ENCODE measurements around the gene CTNNBL1.

DNA sequence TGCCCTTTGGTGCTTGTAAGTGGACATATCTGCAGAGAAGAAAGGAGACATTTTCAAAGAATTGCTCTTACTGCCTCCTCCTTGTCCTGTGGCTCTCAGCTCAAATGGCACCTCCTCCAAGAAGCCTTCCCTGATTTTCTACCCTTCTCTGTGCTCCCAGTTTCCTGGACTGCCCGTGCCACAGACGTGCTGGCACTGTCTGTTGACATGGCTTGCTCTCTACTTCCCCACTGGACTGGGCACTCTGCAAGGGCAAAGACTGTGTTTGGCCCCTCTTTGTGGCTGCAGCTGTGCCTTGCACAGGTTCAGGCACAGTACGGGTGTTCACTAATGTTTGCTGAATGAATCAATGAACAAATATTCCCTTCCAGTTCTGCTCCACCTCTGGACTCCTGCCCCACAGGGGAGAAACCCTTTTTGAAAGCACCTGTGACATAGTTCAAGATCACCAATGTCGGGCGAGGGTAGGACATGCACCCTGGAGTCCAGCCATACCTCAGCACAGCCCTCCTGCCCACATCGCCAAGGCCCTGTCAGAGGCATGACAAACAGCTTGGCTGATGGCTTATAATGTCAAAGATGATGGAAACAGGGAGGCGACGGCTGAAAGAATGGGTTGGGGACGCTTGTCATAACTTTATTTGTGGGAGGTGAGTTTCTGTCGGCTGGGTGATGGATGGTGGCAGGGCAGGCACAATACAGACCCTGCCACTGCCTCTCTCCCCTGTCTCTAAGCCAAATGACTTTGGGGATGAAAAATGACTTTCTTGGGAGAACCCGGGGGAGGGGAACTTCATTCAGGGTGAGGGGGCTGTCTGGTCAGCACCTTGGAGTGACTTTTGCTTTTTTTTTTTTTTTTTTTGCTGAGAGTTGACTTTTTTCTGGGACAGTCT, 15.6 kb upstream of the CTNNBL1 start:
- TF ChIP-seq POLR2A (IDR thresholded peaks at IDR 0.05): no peak
- TF ChIP-seq, protein P1, sequence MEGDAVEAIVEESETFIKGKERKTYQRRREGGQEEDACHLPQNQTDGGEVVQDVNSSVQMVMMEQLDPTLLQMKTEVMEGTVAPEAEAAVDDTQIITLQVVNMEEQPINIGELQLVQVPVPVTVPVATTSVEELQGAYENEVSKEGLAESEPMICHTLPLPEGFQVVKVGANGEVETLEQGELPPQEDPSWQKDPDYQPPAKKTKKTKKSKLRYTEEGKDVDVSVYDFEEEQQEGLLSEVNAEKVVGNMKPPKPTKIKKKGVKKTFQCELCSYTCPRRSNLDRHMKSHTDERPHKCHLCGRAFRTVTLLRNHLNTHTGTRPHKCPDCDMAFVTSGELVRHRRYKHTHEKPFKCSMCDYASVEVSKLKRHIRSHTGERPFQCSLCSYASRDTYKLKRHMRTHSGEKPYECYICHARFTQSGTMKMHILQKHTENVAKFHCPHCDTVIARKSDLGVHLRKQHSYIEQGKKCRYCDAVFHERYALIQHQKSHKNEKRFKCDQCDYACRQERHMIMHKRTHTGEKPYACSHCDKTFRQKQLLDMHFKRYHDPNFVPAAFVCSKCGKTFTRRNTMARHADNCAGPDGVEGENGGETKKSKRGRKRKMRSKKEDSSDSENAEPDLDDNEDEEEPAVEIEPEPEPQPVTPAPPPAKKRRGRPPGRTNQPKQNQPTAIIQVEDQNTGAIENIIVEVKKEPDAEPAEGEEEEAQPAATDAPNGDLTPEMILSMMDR (IDR thresholded peaks at IDR 0.05): no peak

All from heart left ventricle (tissue), 13 donors.